Peyer's patch (tissue), 4 donors: ENCODE results near the gene FYB2.

Experiments
- POLR2A ChIP-seq, 2 donors: fragments of 450-650 bp; IDR thresholded peaks; one replicate each; pipeline ENCODE4 v1.5.1; 2017; ENCODE audit warnings: antibody characterized with exemption in 2 of 2, mild to moderate bottlenecking in 2 of 2, moderate library complexity in 2 of 2
- TF ChIP-seq, protein P1 (sequence below), 6 experiments: fragments of 450-650 bp in 4 of 6; fragments of 200-600 bp in 2 of 6; sonication (generic) in 1 of 6; IDR thresholded peaks; one replicate each; pipeline ENCODE4 v1.5.1; 2017 to 2019; ENCODE audit warnings: antibody characterized with exemption in 6 of 6, mild to moderate bottlenecking in 3 of 6, moderate library complexity in 1 of 6

DNA sequence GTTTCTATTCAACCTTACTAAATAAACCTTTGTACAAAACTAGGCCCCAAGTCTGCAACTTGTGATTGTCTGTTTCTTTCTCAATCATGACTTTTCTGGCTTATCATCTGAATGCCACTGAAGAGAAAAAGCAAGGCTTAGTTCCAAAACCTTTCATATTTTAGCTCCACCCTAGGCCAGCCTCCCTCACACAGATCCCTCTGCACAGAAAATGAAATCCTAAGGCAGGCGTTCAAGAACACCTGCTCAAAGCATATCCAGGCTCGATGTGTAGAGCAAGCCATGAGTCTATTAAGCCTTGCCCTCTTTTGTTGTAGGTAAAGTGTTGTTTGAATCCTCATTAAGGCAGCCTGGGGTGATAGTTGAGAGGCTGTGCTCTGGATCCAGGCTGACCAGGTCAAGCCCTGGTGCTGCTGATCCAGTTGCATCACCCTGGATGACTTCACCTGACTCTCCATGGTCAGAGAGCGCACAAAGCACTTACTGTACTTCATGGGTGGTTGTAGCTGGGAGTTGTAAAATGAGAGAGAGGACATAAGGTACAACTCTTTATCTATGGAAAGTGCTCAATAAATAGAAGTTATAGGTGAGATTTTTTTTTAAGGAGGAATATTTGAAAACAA is 39.0 kb downstream of the FYB2 start:
- no peak for TF ChIP-seq POLR2A (IDR thresholded peaks at IDR 0.05)
- TF ChIP-seq, protein P1, sequence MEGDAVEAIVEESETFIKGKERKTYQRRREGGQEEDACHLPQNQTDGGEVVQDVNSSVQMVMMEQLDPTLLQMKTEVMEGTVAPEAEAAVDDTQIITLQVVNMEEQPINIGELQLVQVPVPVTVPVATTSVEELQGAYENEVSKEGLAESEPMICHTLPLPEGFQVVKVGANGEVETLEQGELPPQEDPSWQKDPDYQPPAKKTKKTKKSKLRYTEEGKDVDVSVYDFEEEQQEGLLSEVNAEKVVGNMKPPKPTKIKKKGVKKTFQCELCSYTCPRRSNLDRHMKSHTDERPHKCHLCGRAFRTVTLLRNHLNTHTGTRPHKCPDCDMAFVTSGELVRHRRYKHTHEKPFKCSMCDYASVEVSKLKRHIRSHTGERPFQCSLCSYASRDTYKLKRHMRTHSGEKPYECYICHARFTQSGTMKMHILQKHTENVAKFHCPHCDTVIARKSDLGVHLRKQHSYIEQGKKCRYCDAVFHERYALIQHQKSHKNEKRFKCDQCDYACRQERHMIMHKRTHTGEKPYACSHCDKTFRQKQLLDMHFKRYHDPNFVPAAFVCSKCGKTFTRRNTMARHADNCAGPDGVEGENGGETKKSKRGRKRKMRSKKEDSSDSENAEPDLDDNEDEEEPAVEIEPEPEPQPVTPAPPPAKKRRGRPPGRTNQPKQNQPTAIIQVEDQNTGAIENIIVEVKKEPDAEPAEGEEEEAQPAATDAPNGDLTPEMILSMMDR (IDR thresholded peaks at IDR 0.05) = no peak
